ENCODE data around the gene HPSE. TPM values are rescaled to one million over a fixed set of nuclear protein-coding genes. Genes with fewer than 3 reads are reported as not detected.

The HPSE gene
- total RNA-seq, result 1 to 10 TPM; 1.4 to 6.1 TPM

DNA sequence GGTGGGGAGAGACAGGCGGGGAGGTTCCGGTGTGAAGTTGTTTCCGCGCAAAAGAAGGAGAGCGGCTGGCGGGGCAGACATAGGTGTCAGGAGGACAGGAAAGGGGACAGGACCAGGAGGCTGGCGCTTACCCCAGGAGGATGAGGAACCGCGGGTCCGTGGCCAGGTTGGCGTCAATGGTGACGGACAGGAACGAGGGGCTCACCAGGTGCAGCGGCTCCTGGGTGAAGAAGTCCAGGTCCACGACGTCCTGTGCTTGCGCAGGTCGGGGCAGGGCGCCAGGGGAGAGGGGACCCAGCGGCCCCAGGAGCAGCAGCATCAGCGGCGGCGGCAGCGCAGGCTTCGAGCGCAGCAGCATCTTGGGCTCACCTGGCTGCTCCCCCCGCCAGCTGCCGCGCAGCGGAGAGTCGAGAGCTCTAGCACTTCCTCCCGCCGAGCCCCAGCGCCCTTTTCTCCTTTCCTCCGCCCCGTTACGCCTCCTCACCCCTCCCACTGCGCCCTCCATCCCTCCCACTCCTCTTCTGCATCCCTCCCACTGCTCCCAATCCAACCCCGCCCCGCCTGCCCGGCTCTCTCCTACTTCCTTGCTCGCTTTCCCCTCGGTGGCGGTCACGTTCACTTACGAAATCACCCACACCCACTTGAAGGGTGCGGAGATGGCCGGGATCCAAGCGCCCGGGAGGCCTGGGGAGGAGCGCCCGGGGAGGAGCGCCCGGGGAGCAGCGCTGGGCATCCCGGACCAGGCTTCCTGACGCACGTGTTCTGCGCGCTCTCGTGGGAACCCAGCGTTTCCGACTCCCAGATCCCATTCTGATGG, at the start of gene HPSE:
Gene HPSE, minus strand, starts transcription at position 424 of the 817 bp plus-strand sequence. Its CDS starts 66 bp downstream, at position 358.
- peak; percentile 54 for DNase-seq (ENCODE audit: low spot score)
- Histone ChIP-seq H3K27me3 (replicated peaks; ENCODE audit: insufficient read depth) (no peaks in the 10 kb centered on the region), H3K36me3 (no peaks in the 10 kb centered on the region), H3K27ac (no peak within 1 kb of the TSS), H3K9me3 (no peaks in the 10 kb centered on the region), H3K4me1 (ENCODE audit: control insufficient read depth in 1 of 2, low read depth in 2 of 2) (peaks cover 6 to 7% of the 10 kb centered on the region in 2 donors), H3K4me3 (peak within 1 kb of the TSS; percentile 85)
- ATAC-seq (ENCODE audit: insufficient number of reproducible peaks, low FRiP score, low read depth), result peak; percentile 38
- TF ChIP-seq, protein P1, sequence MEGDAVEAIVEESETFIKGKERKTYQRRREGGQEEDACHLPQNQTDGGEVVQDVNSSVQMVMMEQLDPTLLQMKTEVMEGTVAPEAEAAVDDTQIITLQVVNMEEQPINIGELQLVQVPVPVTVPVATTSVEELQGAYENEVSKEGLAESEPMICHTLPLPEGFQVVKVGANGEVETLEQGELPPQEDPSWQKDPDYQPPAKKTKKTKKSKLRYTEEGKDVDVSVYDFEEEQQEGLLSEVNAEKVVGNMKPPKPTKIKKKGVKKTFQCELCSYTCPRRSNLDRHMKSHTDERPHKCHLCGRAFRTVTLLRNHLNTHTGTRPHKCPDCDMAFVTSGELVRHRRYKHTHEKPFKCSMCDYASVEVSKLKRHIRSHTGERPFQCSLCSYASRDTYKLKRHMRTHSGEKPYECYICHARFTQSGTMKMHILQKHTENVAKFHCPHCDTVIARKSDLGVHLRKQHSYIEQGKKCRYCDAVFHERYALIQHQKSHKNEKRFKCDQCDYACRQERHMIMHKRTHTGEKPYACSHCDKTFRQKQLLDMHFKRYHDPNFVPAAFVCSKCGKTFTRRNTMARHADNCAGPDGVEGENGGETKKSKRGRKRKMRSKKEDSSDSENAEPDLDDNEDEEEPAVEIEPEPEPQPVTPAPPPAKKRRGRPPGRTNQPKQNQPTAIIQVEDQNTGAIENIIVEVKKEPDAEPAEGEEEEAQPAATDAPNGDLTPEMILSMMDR (IDR thresholded peaks at IDR 0.05), result no peak

DNA sequence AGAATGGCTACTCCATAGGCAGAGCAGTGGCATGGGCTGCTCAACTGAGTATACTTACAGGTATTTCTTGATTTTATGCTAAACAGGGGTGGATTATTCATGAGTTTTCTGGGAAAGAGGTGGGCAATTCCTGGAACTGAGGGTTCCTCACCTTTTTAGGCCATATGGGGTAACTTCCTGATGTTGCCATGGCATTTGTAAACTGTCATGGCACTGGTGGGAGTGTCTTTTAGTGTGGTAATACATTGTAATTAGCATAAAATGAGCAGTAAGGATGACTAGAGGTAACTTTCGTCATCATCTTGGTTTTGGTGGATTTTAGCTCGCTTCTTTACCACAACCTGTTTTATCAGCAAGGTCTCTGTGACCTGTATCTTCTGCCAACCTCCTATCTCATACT, 48.2 kb upstream of the HPSE start:
- no peaks in the 10 kb centered on the region for H3K9me3 ChIP-seq
- no peak for ATAC-seq (ENCODE audit: insufficient number of reproducible peaks, low FRiP score, low read depth)
- H3K27ac ChIP-seq, result no peak overlapping the region
- TF ChIP-seq, protein P1 (IDR thresholded peaks at IDR 0.05), result no peak
- no peaks in the 10 kb centered on the region for H3K36me3 ChIP-seq
- DNase-seq (ENCODE audit: low spot score), result no peak
- H3K4me1 ChIP-seq (ENCODE audit: control insufficient read depth in 1 of 2, low read depth in 2 of 2), result no peaks in the 10 kb centered on the region
- no peak overlapping the region for H3K4me3 ChIP-seq
- no peaks in the 10 kb centered on the region for H3K27me3 ChIP-seq (replicated peaks; ENCODE audit: insufficient read depth)

DNA sequence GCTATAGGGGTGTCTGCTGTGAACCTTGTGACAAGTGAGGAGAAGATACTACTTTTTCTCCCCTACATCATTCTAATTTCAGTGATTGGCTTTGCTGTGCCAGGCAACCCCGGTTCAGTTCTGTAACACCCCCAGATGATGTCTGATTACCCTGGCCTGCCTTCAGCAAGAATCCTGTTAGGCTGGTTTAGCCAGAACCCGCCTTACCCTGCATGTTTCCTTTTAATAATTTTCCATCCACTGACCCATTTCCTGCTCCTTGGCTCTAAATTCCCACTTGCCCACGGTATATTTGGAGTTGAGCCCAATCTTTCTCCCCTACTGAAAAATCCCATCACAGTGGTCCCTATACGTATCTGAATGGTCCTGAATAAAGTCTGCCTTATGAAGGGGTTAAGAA, 46.5 kb upstream of the HPSE start:
- TF ChIP-seq, protein P1 (IDR thresholded peaks at IDR 0.05), result no peak
- Histone ChIP-seq H3K27ac (no peak overlapping the region), H3K27me3 (replicated peaks; ENCODE audit: insufficient read depth) (no peaks in the 10 kb centered on the region), H3K36me3 (no peaks in the 10 kb centered on the region), H3K4me3 (no peak overlapping the region), H3K9me3 (no peaks in the 10 kb centered on the region), H3K4me1 (ENCODE audit: control insufficient read depth in 1 of 2, low read depth in 2 of 2) (no peaks in the 10 kb centered on the region)
- DNase-seq (ENCODE audit: low spot score) (no peak), ATAC-seq (ENCODE audit: insufficient number of reproducible peaks, low FRiP score, low read depth) (no peak)

DNA sequence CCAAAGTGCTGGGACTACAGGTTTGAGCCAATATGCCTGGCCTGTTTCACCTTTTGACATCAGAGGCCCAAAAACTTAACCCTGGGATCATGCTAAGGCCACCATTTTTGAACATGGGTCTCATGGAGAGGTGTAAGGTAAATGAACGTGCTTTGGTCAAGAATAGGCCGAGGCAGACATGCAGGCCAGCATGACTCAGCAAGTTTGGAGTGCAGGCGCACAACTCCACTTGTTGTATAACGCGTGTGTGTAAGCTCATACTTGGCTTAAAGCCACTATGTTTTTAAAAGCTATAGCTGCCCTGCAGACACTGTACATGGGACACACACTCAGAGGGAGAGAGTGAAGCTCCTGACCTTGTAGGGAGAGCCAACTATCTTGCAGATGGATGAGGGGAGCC, 43.8 kb upstream of the HPSE start:
- ATAC-seq (ENCODE audit: insufficient number of reproducible peaks, low FRiP score, low read depth), result no peak

DNA sequence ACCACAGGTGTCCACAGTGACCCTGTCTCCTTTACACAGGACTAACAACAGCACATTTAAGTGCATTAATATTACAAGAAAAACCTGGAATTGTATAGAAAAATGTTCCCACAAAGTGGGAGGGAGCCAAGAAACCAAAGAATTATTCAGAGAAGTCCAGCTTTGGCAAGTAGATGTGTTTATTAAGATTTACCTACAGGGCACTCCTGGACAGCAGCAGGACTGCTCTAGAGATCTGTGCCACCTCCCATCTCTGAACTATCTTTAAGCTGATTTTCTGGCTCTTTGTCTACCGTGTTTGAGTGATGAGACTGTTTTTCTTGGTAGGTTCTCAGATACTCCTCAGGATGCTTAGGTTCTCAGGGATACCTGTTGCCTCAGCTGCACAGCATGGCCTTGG, 38.3 kb upstream of the HPSE start:
- TF ChIP-seq, protein P1 (IDR thresholded peaks at IDR 0.05), result no peak
- no peaks in the 10 kb centered on the region for H3K4me1 ChIP-seq (ENCODE audit: control insufficient read depth in 1 of 2, low read depth in 2 of 2)
- DNase-seq (ENCODE audit: low spot score), result no peak
- no peak for ATAC-seq (ENCODE audit: insufficient number of reproducible peaks, low FRiP score, low read depth)
- H3K27ac ChIP-seq, result no peak overlapping the region
- no peaks in the 10 kb centered on the region for H3K36me3 ChIP-seq
- no peak overlapping the region for H3K4me3 ChIP-seq
- no peaks in the 10 kb centered on the region for H3K27me3 ChIP-seq (replicated peaks; ENCODE audit: insufficient read depth)
- no peaks in the 10 kb centered on the region for H3K9me3 ChIP-seq

More for the DNA sequence above, 43.8 kb upstream of the HPSE start:
- Histone ChIP-seq H3K4me3 (no peak overlapping the region), H3K36me3 (no peaks in the 10 kb centered on the region), H3K4me1 (ENCODE audit: control insufficient read depth in 1 of 2, low read depth in 2 of 2) (no peaks in the 10 kb centered on the region), H3K9me3 (no peaks in the 10 kb centered on the region), H3K27me3 (replicated peaks; ENCODE audit: insufficient read depth) (no peaks in the 10 kb centered on the region), H3K27ac (no peak overlapping the region)
- TF ChIP-seq, protein P1 (IDR thresholded peaks at IDR 0.05), result no peak
- no peak for DNase-seq (ENCODE audit: low spot score)

Data from thoracic aorta (tissue), 2 donors.